Neural progenitor cell (in vitro differentiated cells): ENCODE measurements around the gene APBB1.

ENCODE experiments used
- CTCF ChIP-seq: fragments of 200-600 bp; sonication (generic); IDR thresholded peaks from 2 replicates; pipeline ENCODE4 v1.5.1; 2017; ENCODE audit warnings: antibody characterized with exemption, mild to moderate bottlenecking
- EZH2 ChIP-seq: fragments of 200-600 bp; sonication (generic); IDR thresholded peaks from 2 replicates; pipeline ENCODE4 v1.6.1; 2017; ENCODE audit warnings: antibody characterized with exemption, mild to moderate bottlenecking, moderate library complexity

- no peak for TF ChIP-seq EZH2
- TF ChIP-seq CTCF = no peak
These were observed 16.8 kb downstream of the APBB1 start for GRCh38 chr11:6402061-6402470.
